Measurements from ENCODE around the gene MAEA.
"Not testable (repeated sequence)": the region's sequence is repeated elsewhere in the genome, so short reads cannot be mapped to it uniquely, and the experiment has no call there.

MAEA gene

GRCh38 chr4:1323635-1324442 lies 34.1 kb downstream of the MAEA start:
- DNase-seq: no peak

- not testable (repeated sequence) for DNase-seq
Measured at GRCh38 chr4:1324443-1325175, 34.9 kb downstream of the MAEA start.

GRCh38 chr4:1325176-1325480 lies 35.4 kb downstream of the MAEA start:
- DNase-seq: no peak

- no peak for DNase-seq
Measured at GRCh38 chr4:1325681-1326635, 36.3 kb downstream of the MAEA start.

GRCh38 chr4:1326751-1327525 lies 37.2 kb downstream of the MAEA start:
- no peak for DNase-seq

GRCh38 chr4:1327526-1328266 lies 38.0 kb downstream of the MAEA start:
- no peak for DNase-seq

- no peak for DNase-seq
Measured at GRCh38 chr4:1328267-1329155, 38.8 kb downstream of the MAEA start.

- DNase-seq: peak in 5 of 6 experiments; percentile 15 to 36 (median 24)
Measured at GRCh38 chr4:1329408-1330371, 40.0 kb downstream of the MAEA start.

GRCh38 chr4:1330761-1331590 lies 41.3 kb downstream of the MAEA start:
- peak in 5 of 6 experiments; percentile 30 to 80 (median 56) for DNase-seq

GRCh38 chr4:1331591-1332353 lies 42.1 kb downstream of the MAEA start:
- no peak for DNase-seq

GRCh38 chr4:1332686-1333085 lies 43.0 kb downstream of the MAEA start:
- DNase-seq: no peak

- no peak for DNase-seq
Measured at GRCh38 chr4:1333256-1333655, 43.6 kb downstream of the MAEA start.

- DNase-seq: not testable (repeated sequence)
Measured at GRCh38 chr4:1333851-1334578, 44.3 kb downstream of the MAEA start.

- no peak for DNase-seq
Measured at GRCh38 chr4:1334579-1334895, 44.8 kb downstream of the MAEA start.

- not testable (repeated sequence) for DNase-seq
Measured at GRCh38 chr4:1335193-1335883, 45.6 kb downstream of the MAEA start.

GRCh38 chr4:1336088-1336491 lies 46.4 kb downstream of the MAEA start:
- DNase-seq: no peak

All from stimulated activated naive CD4-positive, alpha-beta T cell (primary cell).